ENCODE data around the gene DDX42.
A peak's percentile ranks its signal among the peaks of the same experiment; 100 is the strongest.

DDX42 gene

DNA sequence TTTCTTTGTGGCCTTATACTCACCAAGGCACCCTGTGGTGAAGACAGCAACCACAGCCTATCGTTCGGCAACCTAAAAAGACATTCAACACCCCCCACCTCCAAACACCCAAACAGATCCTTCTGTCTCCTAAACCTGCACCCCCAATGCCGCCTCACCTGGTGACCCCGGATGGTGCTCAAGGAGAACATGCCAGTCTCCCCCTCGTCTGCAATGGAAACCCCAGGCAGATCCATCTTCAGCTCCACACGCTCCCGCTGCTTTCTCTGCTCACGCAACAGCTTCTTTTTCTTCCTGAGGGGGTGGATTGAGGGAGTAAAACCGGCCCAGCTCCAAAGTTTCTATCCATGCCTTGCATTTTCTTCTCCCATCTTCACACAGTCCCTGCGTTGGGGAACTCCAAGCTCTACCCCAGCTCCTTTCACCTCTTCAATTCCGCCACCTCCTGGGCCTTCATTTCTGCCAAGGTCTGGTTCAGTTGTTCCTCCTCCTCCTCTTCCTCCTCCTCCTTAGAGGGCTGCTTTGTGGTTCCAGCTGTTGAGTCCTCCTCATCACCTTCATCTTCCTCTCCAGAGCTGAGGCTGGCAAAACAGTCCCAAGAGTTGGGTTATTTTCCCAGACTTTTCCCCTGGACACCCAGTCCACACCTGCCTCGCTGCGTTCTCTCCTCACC, 49.8 kb downstream of the DDX42 start:
- DNase-seq = no peak

DNA sequence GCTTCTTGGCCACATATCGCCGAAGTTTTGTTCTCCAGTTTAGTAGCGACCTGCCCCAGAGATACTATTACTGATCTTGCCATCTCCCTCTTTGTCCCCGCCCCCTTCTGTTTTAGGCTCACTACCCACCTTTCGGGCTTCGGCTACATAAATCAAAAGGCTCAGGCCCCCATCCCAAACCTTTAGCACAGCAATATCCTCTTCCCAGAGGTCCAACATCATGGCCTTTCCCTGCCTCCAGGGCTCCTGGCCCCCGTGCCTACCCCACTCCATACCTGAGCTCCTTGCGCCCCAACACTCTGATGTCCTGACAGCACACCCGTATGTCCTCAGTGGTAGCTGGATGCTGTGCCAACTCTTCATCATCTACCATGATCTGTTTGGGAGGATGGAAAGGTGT, 50.4 kb downstream of the DDX42 start:
- DNase-seq = no peak

DNA sequence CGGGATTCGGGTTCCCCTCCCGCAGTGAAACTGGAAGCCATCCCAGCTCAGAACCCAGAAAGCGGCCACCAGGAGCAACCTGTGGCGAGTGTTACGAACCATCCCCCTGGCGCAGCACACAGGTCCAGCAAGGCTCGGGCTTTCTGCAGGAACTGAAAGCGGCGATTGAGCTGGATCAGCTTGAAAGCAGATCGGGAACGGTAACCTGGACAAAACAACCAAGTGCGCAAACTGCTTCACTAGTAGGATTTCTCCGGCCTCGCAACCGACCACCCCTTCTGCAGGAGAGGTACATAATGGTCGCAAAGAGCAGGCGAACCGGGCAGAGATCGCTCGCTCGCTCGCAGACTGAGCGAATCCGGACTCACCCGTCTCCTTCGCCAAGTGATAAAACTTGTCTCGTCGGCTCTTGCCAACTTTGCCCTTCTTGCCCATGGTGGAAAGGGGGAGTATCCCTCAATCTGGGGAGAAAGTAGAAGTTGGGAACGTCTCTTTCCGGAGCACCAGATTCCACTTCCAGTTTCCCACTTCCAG, 52.6 kb downstream of the DDX42 start:
- no peak for DNase-seq

DNA sequence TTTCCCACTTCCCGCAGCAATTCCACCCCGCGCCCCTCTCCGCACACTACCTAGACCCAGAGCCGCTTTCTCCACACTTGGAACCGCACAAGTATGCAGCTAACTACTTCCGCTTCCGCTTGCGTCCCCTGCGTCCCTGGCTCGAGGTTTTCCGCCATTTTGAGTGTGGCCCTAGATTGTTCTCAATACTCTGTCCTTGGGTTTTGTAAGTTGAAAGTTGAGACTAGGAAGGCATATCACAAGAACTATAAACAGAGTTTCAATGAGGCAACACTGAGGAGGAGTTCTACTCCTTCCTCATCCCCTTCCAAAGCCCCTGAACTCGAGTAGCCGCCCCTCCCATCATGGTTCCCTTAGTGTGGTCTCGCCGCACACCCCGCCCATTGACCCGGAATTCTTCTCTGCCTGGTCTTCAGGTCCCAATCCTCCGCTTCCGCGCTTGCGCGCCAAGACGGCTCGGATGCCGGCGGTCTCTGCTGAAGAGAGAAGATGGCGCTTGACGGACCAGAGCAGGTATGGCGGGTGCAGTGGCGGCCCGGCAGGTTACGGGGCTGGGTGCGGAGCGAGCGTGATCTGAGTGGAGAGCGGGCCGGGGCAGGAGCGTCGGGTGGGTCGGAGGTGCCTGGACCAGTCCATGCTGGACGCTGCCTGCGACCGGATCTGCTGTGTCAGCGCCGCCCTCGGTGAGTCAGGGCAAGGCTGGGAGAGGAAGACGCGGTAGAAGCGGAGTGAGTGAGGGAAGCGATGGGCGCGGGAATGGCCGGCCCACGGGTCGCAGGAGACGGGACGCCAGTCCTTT, 53.2 kb downstream of the DDX42 start, which contains the start of the genes FTSJ3 and PSMC5:
Gene FTSJ3, minus strand, starts transcription at position 662 of the 799 bp plus-strand sequence. CDS start 761 bp downstream, outside the sequence.
Gene PSMC5, plus strand, starts transcription at position 430 of the 799 bp plus-strand sequence. Its CDS starts 60 bp downstream, at position 490.
- peak; percentile 98 for DNase-seq

DNA sequence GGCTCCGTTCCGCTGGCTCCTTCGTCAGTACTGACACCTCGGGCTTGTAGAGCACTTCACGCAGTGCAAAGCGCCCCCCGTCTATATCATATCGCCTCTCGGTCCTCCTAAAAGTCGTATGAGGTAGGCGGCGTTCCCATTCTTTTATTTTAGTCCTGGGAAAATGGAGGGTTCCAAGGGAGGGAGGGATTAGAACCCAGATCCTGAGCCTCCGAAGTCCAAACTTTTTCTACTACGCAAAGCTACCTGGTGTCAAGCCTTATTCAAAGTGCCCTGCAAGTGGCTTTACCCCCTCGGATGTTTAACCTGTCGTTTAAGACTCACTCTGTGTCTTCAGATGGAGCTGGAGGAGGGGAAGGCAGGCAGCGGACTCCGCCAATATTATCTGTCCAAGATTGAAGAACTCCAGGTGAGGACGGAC, 53.8 kb downstream of the DDX42 start:
- DNase-seq = no peak

DNA sequence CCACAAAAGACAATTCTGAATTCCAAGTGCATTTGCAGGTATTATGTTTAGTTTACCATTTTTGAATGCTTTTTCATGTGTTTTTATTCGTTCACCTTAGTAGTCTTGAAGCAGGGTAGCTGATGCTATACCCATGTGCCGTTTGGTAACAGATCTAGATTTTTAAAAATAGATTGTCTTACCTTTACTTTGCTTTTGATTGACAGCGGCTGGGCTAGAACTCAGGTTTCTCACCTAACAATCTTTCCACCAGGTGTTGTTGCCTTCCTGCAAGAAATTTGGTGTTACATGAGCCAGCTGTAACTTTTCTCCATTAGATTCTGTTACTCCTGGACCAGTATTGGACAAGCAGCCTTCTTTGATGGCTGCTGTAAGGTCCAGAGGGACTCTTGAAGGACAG, 55.0 kb downstream of the DDX42 start:
- no peak for DNase-seq

DNA sequence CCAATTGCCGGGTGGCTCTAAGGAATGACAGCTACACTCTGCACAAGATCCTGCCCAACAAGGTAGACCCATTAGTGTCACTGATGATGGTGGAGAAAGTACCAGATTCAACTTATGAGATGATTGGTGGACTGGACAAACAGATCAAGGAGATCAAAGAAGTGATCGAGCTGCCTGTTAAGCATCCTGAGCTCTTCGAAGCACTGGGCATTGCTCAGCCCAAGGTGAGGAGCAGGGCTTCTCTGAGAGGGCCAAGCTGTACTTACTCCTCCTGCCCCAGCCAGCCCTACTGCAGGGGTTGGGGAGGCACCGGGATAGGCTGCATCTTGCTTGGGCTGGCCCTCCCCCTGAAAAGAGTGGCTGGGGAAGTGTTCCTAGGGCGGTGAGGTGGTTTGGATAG, 56.3 kb downstream of the DDX42 start:
- DNase-seq = no peak

DNA sequence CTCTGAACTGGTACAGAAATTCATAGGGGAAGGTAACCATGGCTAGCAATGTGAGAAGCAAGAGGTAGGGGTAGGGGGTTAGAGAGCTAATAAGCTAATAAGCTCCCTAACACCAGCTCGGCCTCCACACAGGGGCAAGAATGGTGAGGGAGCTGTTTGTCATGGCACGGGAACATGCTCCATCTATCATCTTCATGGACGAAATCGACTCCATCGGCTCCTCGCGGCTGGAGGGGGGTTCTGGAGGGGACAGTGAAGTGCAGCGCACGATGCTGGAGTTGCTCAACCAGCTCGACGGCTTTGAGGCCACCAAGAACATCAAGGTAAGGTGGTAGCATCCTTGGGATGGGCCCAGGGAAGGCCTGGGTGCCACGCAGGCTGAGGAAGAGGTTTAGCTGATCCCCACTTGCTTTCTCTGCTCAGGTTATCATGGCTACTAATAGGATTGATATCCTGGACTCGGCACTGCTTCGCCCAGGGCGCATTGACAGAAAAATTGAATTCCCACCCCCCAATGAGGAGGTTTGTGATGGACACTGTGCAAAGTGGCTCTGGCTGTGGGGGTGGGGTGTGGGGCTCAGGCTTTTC, 57.0 kb downstream of the DDX42 start:
- no peak for DNase-seq

DNA sequence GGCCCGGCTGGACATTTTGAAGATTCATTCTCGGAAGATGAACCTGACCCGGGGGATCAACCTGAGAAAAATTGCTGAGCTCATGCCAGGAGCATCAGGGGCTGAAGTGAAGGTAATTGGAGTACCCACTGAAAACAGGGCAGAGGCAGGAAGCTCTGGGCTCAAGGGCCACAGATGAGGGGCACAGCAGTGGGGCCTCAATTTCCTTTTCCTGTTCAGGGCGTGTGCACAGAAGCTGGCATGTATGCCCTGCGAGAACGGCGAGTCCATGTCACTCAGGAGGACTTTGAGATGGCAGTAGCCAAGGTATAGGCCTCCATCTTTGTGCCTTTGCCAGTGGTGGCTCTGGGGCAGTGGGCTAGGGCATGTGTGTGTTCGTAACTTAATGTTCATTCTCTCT, 57.5 kb downstream of the DDX42 start:
- no peak for DNase-seq

DNA sequence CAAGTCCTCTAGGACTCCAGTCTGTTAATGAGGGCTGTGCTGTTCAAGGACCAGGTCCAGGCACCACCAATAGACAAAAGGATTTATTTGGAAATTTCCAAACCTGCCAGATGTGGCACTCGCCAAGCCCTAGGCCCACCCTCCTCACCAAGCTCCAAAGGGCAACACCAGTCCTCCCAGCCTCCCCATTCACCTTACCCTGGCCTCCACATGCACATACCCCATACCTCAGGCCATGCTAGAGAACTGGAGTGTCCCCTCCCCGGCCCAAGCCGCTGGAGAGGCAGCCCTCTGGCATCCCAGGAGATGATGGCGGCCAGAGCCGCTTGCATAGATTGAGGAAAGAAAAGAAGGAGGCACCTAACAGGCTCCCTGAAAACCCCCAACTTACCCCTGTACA, 58.0 kb downstream of the DDX42 start:
- DNase-seq = no peak

DNA sequence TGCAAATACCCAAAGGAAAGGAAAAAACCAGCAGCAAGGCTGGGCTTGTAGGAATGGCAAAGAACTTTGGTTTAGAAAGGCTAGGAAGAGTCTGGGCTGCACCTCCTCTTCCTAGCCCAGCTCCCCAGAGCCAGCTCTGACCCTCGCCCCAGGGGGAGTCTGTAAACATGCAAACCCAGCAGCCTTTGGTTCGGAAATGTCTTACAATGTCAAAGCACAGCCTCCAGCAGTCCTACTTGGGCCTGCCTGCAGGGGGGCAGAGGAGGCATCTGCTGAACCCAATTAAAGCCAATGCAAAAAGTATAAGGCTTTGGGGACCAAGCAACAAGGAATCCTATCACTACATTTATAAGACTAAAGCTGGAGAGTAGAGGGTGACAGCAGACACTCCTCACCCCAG, 58.5 kb downstream of the DDX42 start:
- peak; percentile 46 for DNase-seq

DNA sequence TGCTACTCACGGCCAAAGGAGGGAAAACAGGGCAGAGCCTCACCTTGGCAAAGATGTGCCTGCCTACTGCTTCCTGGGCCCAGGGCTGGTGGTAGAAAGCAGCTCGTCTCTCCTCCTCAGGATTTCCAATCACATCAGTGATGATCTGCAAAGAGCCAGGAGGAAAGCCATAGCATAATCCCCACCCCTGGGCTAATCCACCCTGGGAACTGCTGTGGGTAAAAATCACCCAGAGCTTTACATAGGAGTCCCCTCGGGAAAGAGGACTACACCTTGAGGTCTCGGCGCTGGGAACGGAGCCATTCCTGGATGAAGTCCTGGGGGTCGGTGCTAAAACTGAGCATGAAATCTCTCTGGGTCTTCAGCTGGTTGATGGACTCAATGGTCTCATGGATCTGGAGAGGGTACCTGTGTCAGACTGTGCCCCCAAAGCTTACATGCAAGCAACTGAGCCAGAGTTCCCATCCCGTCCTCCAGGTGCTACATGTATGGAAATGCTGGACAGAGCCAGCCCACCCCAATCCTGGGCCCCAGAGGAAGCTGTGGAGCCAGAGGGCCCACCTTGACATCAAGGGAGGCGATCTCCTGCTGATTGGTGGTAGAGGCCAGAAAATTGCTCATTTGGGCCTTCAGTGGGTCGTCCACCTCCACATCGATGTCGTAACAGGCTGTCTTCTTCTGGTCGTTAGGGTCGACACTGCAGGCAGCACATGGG, 59.2 kb downstream of the DDX42 start:
- DNase-seq = no peak

DNA sequence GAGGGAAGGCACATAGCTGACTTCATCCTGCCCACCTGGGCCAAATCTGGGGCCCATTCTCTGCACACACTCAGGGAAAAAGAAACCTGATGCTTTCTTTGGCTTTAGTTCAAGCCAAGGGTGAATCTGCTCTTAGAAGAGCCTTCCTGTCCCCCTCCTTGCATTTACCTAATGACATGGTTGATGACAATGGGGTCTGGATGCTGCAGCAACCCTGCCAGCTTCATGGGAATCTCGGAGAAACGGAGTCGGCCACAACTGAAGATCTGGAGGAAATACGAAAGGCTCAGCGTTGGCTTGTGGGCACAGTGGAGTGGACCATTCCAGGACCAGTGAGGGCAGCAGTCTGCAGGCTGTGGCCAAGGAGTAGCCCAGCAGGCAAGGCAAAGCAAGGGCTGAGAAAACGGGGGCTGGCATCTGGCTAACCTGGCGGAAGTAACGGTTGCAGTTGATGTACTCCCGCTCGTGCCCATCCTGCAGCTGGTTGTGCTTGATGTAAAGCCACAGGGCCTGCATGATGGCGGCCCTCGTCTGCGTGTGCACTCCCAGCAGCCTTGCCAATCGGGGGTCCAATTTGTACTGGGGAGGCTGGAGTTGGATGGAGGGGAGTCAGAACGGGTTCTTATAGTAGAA, 59.9 kb downstream of the DDX42 start:
- DNase-seq = no peak

DNA sequence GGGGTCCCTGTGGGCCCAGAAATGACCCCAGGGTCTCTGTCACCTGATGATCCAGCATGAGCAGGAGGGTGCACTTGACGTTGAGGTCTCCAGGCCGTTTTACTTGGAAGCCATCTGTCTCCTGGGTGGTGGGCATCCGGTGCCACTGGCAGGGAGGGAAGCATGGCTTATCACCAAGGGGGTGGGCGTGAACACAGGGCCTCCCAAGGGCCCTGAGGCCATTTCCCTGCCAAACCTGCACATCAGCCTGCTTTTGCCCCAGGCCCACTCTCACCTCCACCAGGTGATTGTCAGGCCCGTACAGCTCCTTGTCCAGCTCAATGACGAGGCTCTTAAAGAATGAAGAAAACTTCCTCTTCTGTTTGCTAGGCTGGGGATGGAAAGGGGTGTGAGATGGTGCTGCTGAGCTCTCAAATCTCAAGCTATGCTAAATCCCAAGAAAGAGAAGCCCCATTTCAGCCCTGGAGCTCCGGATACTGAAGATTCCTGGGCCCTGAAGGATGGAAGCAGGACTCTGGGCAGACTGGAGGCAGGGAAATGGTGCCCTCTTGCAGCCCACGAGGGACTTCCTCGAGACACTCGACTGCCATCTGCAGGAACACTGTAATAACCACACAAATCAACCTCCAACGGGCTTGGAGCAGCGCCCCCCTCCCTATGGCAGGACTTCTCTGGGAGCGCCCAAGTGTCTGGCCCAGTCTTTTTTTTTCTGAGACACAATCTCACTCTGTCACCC, 60.6 kb downstream of the DDX42 start:
- peak; percentile 91 for DNase-seq

DNA sequence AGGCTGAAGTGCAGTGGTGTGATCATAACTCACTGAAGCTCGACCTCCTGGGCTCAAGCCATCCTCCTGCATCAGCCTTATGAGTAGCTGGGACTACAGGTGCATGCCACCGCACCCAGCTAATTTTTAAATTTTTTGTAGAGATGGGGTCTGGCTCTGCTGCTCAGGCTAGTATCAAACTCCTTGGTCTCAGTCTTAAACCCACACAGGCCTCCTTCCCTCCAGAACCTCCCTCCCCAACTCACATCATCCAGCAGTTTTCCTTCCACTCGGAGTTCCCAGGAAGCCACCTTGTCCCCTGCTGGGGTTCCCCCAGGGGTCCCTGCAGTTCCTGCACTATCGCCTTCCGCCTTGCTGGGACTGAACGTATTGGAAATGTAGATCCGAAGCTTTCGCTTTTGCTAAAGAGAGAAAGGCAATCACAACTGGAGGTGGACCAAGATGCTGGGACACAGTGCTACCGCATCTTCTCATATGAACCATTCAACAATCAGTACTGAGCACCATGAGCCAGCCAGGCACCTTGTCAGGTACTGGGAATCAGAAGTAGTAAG, 61.3 kb downstream of the DDX42 start:
- DNase-seq = no peak

DNA sequence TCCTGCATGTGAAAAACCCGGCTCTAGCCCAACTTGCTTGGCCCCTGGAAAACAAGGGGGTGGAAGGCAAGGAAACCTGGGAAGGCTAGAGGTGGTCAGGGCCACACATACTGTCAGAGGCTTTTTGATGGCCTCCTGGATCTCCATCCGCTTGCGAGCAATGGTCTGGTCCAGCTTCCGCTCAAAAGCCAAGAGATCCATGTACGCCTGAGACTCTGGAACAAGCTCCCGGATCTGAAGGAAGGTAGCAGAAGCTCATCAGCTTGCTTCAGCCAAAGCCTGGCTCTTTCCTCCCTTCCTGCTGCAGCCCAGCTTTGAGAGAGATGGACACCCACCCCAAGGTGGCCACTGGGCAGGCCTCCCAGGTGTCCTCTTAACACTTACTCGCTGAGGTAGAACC, 62.8 kb downstream of the DDX42 start:
- no peak for DNase-seq

DNA sequence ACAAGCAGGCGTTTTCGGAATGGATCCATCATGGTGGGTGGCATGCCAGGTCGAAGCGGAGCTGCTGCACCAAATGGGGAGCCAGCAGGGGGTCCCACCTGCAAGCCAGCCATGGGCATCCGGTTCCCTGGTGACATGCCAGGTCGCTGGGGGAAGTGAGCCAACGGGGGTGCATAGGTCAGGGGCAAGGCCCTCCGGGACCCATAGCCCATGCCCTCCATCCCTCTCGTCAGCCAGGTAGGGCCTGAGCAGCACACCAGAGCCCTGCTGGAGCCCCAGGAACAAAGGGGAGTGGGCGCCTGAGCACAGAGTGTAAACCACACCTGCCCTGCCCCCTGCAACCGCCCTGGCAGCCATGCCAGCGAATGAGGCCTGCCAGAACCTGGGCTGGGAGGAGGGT, 63.5 kb downstream of the DDX42 start:
- no peak for DNase-seq

DNA sequence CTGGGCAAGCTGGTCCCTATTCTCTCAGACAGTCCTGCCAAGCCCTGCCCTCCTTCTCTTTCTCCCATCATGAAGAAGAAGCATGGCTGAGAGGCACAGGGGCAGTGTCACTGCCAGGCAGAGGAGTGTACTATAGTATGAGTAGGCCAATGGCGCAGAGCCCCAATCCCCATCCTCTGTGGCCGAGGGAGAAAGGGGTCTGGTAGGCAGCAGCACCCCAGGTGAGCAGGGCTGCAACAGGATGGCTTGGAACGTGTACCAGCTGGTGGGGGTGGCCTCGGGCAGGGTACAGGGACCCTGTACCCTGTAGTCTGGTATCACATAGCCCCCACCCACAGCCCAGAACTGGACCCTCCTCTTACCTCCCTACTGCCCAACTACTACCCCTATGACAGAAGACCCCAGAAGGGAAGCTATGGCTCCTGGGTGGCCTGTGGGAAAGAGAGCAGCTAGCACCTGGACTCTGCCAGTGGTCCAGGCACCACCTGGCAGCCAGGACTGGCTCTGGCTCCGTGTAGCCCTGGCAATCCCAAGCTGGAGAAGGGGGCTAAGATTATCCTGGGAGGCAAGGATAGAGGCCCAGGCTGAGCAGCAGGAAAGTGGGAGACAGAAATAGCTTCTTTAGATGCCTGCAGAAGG, 64.1 kb downstream of the DDX42 start:
- no peak for DNase-seq

DNA sequence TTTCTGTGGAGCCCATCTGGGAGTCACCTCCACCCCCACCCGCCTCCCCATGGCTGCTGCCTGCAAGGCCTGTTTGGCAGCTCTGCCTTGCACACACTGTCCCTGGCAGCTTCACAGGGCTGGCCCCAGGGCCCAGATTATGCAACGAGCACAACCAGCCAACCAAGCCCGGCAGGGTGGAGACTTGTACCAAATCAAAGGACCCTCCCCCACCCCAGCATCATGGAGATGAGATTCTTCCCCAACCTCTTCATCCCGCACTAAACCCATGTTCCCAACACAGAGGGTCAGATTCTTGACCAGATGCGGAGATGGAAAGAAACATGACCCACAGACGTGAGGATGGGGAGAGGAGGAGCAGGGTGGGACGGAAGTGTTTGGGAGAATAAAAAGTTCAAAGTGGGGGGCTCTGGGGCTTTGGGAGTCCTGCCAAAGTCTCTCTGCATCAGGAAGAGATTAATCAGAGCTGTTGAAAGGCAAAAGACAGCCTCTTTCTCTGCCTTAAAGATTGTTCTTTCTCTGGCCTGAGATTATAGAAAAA, 64.7 kb downstream of the DDX42 start:
- DNase-seq = peak; percentile 63

DNA sequence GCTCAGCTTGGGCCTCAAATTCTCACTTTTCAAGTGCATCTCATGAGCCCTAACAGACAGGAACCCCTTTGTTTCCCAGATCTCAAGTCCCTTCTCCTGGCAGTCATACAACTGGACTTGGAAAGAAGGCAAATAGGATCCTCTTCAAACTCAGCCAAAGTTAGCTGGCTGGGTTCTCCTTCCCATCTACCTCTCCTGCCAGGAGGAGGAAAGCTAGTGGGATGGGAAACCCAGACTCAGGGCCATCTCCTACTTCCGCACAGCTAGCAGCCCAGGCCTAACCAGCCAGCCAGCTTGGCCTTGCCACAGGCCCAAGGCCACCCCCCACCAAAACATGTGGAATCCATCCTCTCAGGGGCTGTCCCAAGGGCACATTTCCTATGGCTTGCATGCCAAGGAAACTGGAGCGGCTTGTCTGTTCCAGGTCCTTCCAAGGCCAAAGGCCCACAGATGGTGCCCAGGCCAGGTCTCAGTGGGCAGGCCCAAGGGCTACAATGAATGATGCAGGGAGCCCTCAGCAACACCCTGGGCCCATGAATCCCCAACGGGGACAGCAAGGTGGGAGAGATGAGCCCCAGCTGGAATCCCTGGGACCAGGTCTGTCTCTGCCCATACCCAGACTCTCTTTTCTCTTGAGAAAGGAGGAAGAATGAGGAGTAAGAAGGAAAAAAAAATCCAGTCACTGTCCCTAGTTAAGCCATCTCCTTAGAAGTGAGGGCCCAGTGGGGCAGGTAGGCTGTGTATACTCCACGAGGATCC, 66.8 kb downstream of the DDX42 start:
- DNase-seq = no peak
